ENCODE results near the gene SMIM44. TPM values are rescaled to one million over a fixed set of nuclear protein-coding genes. Genes with fewer than 3 reads are reported as not detected.

SMIM44 gene
- total RNA-seq, 1 donor from 2014 or later = not detected

- intact Hi-C loops (cut with DNase I) = no loop called here
- ATAC-seq (ENCODE audit: poor library complexity) = no peak
Observed at GRCh38 chr19:3481241-3482090, 1.8 kb downstream of the SMIM44 start.

GRCh38 chr19:3480383-3481091 lies 2.7 kb downstream of the SMIM44 start, which contains the start of gene SMIM24:
SMIM24 (minus strand) TSS chr19:3480525; CDS start chr19:3480463, 62 bp downstream.
- DNase-seq (no peak), ATAC-seq (ENCODE audit: poor library complexity) (no peak)
- intact Hi-C loops (cut with DNase I) = no loop called here

More at GRCh38 chr19:3481241-3482090, 1.8 kb downstream of the SMIM44 start:
- no peak for DNase-seq

- intact Hi-C loops (cut with DNase I) = no loop called here
- no peak for ATAC-seq (ENCODE audit: poor library complexity)
- no peak for DNase-seq
Observed at GRCh38 chr19:3479834-3480215, 3.4 kb downstream of the SMIM44 start.

- no peak for ATAC-seq (ENCODE audit: poor library complexity)
- no peak for DNase-seq
- intact Hi-C loops (cut with DNase I) = no loop called here
Observed at GRCh38 chr19:3479177-3479833, 3.9 kb downstream of the SMIM44 start.

GRCh38 chr19:3478409-3479176 lies 4.6 kb downstream of the SMIM44 start:
- no peak for DNase-seq
- intact Hi-C loops (cut with DNase I) = no loop called here
- ATAC-seq (ENCODE audit: poor library complexity) = no peak

GRCh38 chr19:3477951-3478350 lies 5.3 kb downstream of the SMIM44 start:
- intact Hi-C loops (cut with DNase I) = no loop called here
- DNase-seq (no peak), ATAC-seq (ENCODE audit: poor library complexity) (no peak)

GRCh38 chr19:3477506-3477905 lies 5.7 kb downstream of the SMIM44 start:
- DNase-seq (no peak), ATAC-seq (ENCODE audit: poor library complexity) (no peak)
- intact Hi-C loops (cut with DNase I) = no loop called here

- intact Hi-C loops (cut with DNase I) = no loop called here
- ATAC-seq (ENCODE audit: poor library complexity) (no peak), DNase-seq (no peak)
Observed at GRCh38 chr19:3476830-3477229, 6.4 kb downstream of the SMIM44 start.

GRCh38 chr19:3475449-3475848 lies 7.8 kb downstream of the SMIM44 start:
- intact Hi-C loops (cut with DNase I) = no loop called here
- ATAC-seq (ENCODE audit: poor library complexity) (no peak), DNase-seq (no peak)

GRCh38 chr19:3474614-3475013 lies 8.6 kb downstream of the SMIM44 start:
- no peak for ATAC-seq (ENCODE audit: poor library complexity)
- intact Hi-C loops (cut with DNase I) = loop anchor here (5.0 kb wide), 2 partner anchors 147 to 172 kb away; no protein-coding TSS in a partner anchor
- no peak for DNase-seq

GRCh38 chr19:3474010-3474409 lies 9.2 kb downstream of the SMIM44 start:
- no peak for DNase-seq
- ATAC-seq (ENCODE audit: poor library complexity) = no peak
- intact Hi-C loops (cut with DNase I) = loop anchor here (5.0 kb wide), 2 partner anchors 147 to 172 kb away; no protein-coding TSS in a partner anchor

GRCh38 chr19:3471954-3472655 lies 11.1 kb downstream of the SMIM44 start:
- DNase-seq (no peak), ATAC-seq (ENCODE audit: poor library complexity) (peak; percentile 69)
- intact Hi-C loops (cut with DNase I) = loop anchor here (5.0 kb wide), 2 partner anchors 145 to 170 kb away; no protein-coding TSS in a partner anchor

GRCh38 chr19:3470500-3471128 lies 12.6 kb downstream of the SMIM44 start:
- intact Hi-C loops (cut with DNase I) = loop anchor here (5.0 kb wide), 2 partner anchors 143 to 168 kb away; no protein-coding TSS in a partner anchor
- ATAC-seq (ENCODE audit: poor library complexity) = no peak
- DNase-seq = no peak

GRCh38 chr19:3469638-3470499 lies 13.4 kb downstream of the SMIM44 start:
- DNase-seq = no peak
- intact Hi-C loops (cut with DNase I) = loop anchor here (5.0 kb wide), 2 partner anchors 143 to 168 kb away; no protein-coding TSS in a partner anchor
- peak; percentile 7 for ATAC-seq (ENCODE audit: poor library complexity)

GRCh38 chr19:3468211-3468610 lies 15.0 kb downstream of the SMIM44 start:
- ATAC-seq (ENCODE audit: poor library complexity) = no peak
- intact Hi-C loops (cut with DNase I) = no loop called here
- DNase-seq = no peak

GRCh38 chr19:3467437-3468198 lies 15.6 kb downstream of the SMIM44 start:
- intact Hi-C loops (cut with DNase I) = no loop called here
- ATAC-seq (ENCODE audit: poor library complexity) (no peak), DNase-seq (no peak)
